GM12801 (cell line): ENCODE data around the gene CELF2.

ENCODE experiments used
- CTCF ChIP-seq: IDR thresholded peaks from one replicate; pipeline ENCODE4 v1.5.1; 2011; ENCODE audit warnings: control low read depth; ENCODE audit not compliant: insufficient read length; ENCODE audit errors: extremely low read depth

Gene CELF2

GRCh38 chr10:11161096-11161495 is 143.4 kb downstream of the CELF2 start:
- no peak for TF ChIP-seq CTCF

GRCh38 chr10:11161910-11162309 is 144.2 kb downstream of the CELF2 start:
- TF ChIP-seq CTCF = no peak

GRCh38 chr10:11162828-11163599 is 145.3 kb downstream of the CELF2 start:
- no peak for TF ChIP-seq CTCF

GRCh38 chr10:11163780-11164550 is 146.3 kb downstream of the CELF2 start:
- no peak for TF ChIP-seq CTCF

- TF ChIP-seq CTCF = no peak
Measured at GRCh38 chr10:11164551-11164802, 146.8 kb downstream of the CELF2 start.

GRCh38 chr10:11164803-11165590 is 147.3 kb downstream of the CELF2 start:
- TF ChIP-seq CTCF = no peak

- TF ChIP-seq CTCF = no peak
Measured at GRCh38 chr10:11165591-11166543, 148.2 kb downstream of the CELF2 start.
